Measurements from ENCODE around the gene SLC35B2. TPM values are rescaled to one million over a fixed set of nuclear protein-coding genes. Genes with fewer than 3 reads are reported as not detected.

The SLC35B2 gene
- total RNA-seq, 2 experiments from 2014 or later, result 13.9 to 16.5 TPM

DNA sequence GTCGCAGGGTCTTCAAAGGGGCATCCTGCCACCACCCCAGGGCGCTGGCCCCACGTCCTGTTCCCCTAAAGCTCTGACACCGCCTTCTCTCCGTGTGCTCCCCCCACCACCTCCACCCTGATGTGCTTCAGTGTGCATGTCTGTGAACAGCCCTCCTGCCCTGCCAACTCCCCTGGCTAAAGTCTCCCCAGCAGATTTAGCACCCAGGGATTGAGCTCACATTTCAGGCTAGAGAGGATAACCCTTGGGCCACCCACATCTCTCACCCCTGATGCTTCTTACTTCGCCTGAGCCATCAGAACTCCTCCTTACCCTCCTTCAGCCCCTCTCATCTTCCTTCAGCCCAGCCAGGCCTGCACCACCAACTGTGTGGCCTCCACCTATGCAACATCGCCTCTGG is 20.4 kb upstream of the SLC35B2 start:
- H4K20me1 ChIP-seq (ENCODE audit: insufficient read depth, low read length), result no peaks in the 10 kb centered on the region
- DNase-seq (ENCODE audit: low spot score), result no peak
- no peaks in the 10 kb centered on the region for H3K4me1 ChIP-seq (ENCODE audit: insufficient read depth, low read length, poor library complexity, severe bottlenecking)
- intact Hi-C loops (cut with micrococcal nuclease; ENCODE audit: unreplicated experiment), result no loop called here
- H3K36me3 ChIP-seq (ENCODE audit: insufficient read depth, low read length), result no peaks in the 10 kb centered on the region
- no peaks in the 10 kb centered on the region for H3K79me2 ChIP-seq (ENCODE audit: insufficient read depth, low read depth, low read length)
- TF ChIP-seq EZH2phosphoT487 (IDR thresholded peaks at IDR 0.05; ENCODE audit: borderline replicate concordance, low read depth, low read length), result no peak
- TF ChIP-seq, protein P1, sequence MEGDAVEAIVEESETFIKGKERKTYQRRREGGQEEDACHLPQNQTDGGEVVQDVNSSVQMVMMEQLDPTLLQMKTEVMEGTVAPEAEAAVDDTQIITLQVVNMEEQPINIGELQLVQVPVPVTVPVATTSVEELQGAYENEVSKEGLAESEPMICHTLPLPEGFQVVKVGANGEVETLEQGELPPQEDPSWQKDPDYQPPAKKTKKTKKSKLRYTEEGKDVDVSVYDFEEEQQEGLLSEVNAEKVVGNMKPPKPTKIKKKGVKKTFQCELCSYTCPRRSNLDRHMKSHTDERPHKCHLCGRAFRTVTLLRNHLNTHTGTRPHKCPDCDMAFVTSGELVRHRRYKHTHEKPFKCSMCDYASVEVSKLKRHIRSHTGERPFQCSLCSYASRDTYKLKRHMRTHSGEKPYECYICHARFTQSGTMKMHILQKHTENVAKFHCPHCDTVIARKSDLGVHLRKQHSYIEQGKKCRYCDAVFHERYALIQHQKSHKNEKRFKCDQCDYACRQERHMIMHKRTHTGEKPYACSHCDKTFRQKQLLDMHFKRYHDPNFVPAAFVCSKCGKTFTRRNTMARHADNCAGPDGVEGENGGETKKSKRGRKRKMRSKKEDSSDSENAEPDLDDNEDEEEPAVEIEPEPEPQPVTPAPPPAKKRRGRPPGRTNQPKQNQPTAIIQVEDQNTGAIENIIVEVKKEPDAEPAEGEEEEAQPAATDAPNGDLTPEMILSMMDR (conservative IDR thresholded peaks at IDR 0.05; ENCODE audit: low read length), result no peak
- no peak overlapping the region for H3K27ac ChIP-seq (ENCODE audit: low read depth, low read length, poor library complexity, severe bottlenecking)
- no peaks in the 10 kb centered on the region for H3K9me2 ChIP-seq (ENCODE audit: insufficient read depth, low read length)
- no peak overlapping the region for H3K4me2 ChIP-seq (ENCODE audit: low read length)
- no peak overlapping the region for H3K4me3 ChIP-seq (ENCODE audit: low read depth, low read length, poor library complexity, severe bottlenecking)
- H2AFZ ChIP-seq (ENCODE audit: low read length), result no peak overlapping the region
- no TSS peak for BruUV-seq (replicated peaks)
- no peaks in the 10 kb centered on the region for H3K9me3 ChIP-seq (ENCODE audit: low read length)
- CTCF ChIA-PET (ENCODE audit: unreplicated experiment), result no interaction called here
- POLR2A ChIA-PET, result no interaction called here

DNA sequence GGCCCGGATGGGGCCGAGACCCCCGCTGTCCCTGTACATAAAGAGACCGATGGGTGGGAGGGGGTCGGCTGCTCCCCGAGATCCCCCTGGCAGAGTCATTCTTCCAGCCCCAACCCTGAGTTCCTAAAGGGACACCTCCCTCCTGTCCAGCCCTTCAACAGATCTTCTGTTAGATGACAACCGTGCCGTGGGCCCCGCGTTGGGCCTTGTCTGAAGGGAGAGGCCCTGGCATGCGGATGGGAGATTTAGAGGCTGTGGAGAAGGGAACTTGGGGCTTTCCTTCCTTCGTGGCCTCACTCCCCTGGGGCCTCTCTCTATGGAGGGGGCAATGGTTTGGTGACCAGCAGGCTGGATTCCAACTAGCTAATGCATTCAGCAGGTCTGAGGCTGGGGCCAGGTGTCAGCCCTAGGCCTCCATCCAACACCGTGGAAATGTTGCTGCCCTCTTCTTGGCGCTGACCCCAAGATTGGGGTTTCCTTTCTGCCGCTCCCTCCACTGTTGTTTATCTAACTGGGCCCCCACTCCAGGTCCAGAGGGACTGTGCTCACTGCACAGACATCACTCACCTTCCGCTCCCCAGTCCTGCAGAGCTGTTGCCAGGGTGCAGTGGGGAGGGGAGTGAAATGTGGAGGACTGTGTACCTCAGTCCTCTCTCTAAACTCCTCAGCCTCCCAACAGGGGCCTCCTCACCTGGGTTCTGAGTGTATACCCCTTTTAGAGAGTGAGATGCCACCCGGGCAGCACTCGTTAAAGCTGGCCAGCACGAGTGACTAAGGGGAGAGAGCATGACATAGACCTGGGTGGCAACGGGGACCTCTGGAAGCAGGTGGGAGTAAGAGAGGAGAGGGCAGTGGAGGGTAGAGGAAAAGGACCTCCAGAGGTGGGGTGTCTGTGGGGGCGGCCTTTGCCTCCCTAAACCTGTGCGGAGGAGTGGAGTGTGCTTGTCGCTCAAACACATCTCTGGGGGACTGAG is 19.6 kb upstream of the SLC35B2 start:
- H3K4me2 ChIP-seq (ENCODE audit: low read length), result no peak overlapping the region
- no peaks in the 10 kb centered on the region for H3K79me2 ChIP-seq (ENCODE audit: insufficient read depth, low read depth, low read length)
- no peak overlapping the region for H2AFZ ChIP-seq (ENCODE audit: low read length)
- CTCF ChIA-PET (ENCODE audit: unreplicated experiment), result no interaction called here
- H3K27ac ChIP-seq (ENCODE audit: low read depth, low read length, poor library complexity, severe bottlenecking), result no peak overlapping the region
- no peak overlapping the region for H3K4me3 ChIP-seq (ENCODE audit: low read depth, low read length, poor library complexity, severe bottlenecking)
- no peaks in the 10 kb centered on the region for H3K9me3 ChIP-seq (ENCODE audit: low read length)
- H3K36me3 ChIP-seq (ENCODE audit: insufficient read depth, low read length), result no peaks in the 10 kb centered on the region
- no TSS peak for BruUV-seq (replicated peaks)
- TF ChIP-seq EZH2phosphoT487 (IDR thresholded peaks at IDR 0.05; ENCODE audit: borderline replicate concordance, low read depth, low read length), result no peak
- TF ChIP-seq, protein P1 (conservative IDR thresholded peaks at IDR 0.05; ENCODE audit: low read length), result no peak
- intact Hi-C loops (cut with micrococcal nuclease; ENCODE audit: unreplicated experiment), result no loop called here
- DNase-seq (ENCODE audit: low spot score), result no peak
- no peaks in the 10 kb centered on the region for H3K4me1 ChIP-seq (ENCODE audit: insufficient read depth, low read length, poor library complexity, severe bottlenecking)
- POLR2A ChIA-PET, result no interaction called here
- no peaks in the 10 kb centered on the region for H3K9me2 ChIP-seq (ENCODE audit: insufficient read depth, low read length)
- H4K20me1 ChIP-seq (ENCODE audit: insufficient read depth, low read length), result no peaks in the 10 kb centered on the region

Data from OCI-LY7 (cell line).